D341Med (cell line): Measurements from ENCODE around the gene ZNF37A.
"Not testable (repeated sequence)": the region's sequence is repeated elsewhere in the genome, so short reads cannot be mapped to it uniquely, and the experiment has no call there.

Experiments used
- DNase-seq: peaks from one replicate; pipeline ENCODE4 v3.0.0; 2012; ENCODE audit warnings: low spot score

The ZNF37A gene

DNA sequence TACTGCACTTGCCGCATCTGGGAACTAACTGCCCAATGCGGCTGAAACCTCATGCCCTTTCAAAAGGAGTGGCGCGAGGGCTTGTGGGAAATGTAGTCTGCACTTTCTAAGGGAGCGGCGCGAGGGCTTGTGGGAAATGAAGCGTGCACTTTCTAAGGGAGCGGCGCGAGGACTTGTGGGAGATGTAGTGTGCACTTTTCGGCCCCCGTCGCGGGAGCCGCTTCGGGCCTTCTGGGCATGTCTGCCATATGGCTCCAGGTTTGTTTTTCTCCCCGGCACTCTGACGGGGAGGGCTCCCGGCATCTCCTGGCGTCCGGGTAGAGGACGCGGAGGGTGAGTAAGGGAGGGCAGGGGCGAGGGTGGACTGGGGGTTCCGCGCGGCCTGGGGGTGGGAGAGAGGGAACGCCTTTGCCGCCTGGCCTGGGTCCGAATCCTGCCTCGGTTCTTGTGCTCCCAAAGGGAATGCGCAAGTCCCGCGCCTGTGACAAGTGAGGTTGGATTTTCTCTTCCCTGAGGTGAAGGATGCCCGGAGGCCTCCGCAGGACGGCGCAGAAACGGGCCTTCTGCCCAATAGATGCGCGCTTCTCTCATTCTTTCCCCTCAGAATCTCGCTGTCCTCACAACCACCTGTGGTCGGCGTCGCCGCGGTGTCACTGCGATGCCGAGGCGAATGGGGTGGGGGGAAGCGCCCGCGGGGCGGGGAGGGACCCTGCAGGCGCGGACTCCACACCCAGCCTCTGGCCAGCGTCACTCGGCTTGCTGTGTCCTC lies at the start of gene ZNF37A:
Gene ZNF37A, plus strand, starts transcription at position 180 of the 769 bp plus-strand sequence. CDS start 2,281 bp downstream, outside the sequence.
- DNase-seq: peak; percentile 87

- no peak for DNase-seq
Observed at GRCh38 chr10:38045129-38045528, 49.0 kb upstream of the ZNF37A start.

GRCh38 chr10:38047666-38048065 lies 46.5 kb upstream of the ZNF37A start:
- no peak for DNase-seq

GRCh38 chr10:38050212-38050611 lies 43.9 kb upstream of the ZNF37A start:
- DNase-seq: no peak

GRCh38 chr10:38054361-38054797 lies 39.8 kb upstream of the ZNF37A start:
- no peak for DNase-seq

DNA sequence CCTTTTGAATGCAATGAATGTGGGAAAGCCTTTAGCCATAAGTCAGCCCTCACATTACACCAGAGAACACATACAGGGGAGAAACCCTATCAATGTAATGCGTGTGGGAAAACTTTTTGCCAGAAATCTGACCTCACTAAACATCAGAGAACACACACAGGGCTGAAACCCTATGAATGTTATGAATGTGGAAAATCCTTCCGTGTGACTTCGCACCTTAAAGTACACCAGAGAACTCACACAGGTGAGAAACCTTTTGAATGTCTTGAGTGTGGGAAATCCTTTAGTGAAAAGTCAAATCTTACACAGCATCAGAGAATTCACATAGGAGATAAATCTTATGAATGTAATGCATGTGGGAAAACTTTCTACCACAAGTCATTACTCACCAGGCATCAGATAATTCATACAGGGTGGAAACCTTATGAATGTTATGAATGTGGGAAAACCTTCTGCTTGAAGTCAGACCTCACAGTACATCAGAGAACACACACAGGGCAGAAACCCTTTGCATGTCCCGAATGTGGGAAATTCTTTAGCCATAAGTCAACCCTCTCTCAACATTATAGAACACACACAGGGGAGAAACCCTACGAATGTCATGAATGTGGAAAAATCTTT lies 38.8 kb upstream of the ZNF37A start:
- DNase-seq: not testable (repeated sequence)

GRCh38 chr10:38069663-38070062 lies 24.5 kb upstream of the ZNF37A start:
- not testable (repeated sequence) for DNase-seq

DNA sequence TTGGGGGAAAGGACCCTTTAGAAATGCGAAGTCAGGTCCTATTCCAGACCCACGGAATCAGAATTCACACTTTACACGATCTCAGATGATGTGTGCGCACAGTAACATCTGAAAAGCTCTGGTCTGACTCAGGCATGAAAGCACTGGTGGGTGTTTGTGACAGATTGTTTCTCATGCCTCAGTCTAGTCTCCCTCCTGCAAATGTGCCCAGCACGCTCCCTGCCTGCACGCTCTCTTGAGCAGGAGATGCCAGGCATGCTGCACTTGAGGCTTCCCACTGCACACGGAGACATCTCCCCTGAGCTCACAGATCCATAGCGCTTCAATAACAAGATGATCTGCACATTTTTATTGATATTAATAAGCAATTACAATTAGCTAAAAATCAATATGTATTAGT lies 23.6 kb upstream of the ZNF37A start:
- DNase-seq: no peak

GRCh38 chr10:38072552-38072951 lies 21.6 kb upstream of the ZNF37A start:
- DNase-seq: no peak

DNA sequence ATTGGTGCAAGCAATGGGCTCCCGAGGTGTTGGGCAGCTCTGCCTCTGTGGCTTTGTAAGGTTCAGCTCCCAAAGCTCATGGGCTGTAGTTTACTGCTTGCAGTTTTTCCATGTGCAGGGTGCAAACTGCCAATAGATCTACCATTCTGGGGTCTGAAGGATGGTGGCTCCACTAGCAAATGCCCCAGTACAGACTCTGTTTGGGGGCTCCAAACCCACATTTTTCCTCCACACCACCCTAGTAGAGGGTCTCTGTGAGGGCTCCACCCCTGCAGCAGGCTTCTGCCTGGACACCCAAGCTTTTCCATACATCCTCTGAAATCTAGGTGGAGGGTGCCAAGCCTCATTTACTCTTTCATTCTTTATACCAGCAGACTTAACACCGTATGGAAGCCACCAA lies 17.4 kb upstream of the ZNF37A start:
- DNase-seq: no peak

DNA sequence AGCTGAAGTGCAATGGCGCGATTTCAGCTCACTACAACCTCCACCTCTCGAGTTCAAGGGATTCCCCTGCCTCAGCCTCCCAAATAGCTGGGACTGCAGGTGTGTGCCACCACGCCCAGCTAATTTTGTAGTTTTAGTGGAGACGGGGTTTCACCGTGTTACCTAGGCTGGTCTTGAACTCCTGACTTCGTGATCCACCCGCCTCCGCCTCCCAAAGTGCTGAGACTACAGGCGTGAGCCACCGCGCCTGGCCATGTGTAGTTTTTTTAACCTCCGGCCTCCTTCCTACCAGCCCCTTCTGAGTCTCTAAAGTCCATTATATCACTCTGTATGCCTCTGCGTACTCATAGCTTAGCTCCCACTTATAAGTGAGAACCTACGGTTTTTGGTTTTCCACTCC lies 819 bp upstream of the ZNF37A start:
- DNase-seq: not testable (repeated sequence)

- no peak for DNase-seq
Observed at GRCh38 chr10:38093816-38094157, 350 bp upstream of the ZNF37A start.

DNA sequence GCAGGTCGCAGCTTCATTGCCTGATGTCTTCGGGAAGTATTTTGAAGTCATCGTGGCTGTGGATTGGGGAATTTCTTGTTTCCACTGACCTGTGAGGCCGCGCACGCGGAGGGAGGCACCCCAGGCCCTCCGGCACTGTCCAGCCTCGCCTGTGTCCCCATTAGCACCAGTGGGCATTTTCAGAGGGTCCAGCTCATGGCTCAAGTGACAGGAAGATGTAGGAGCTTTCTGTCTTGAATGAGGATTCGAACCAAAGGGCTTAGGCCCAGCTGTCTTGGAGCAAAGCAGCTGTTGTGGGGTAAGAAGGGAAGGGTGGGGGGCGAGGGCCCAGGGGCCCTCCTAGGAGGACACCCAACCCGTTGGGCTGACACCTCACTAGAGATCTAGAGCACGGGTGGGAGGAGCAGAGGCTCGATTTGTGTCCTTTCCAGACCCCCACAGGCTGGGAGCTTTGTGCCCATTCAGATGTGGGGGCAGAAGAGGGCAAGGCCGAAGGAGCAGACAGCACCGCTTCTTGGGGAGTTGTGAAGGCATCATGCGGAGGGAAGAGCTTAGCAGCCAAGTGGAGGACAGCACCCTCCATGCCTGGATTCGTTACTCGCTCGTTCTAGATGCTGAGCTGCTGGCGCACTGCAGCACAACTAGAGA lies 914 bp downstream of the ZNF37A start:
- DNase-seq: peak; percentile 30

DNA sequence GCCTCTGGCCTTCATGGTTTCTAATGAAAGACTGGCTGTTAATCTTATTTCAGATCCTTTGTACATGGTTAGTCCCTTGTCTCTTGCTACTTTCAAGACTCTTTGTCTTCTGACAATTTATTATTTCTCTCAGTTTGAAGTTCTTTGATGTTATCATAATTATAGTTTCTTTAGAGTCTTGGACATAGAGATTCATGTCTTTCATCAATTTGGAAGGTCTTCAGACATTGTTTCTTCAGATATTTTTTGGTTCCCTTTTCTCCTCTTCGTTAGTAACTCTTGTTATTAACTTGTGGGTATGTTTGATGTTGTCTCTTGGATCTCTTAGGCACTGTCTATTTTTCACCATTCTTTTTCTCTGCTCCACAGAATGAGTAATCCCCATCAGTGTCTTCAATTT lies 8.7 kb downstream of the ZNF37A start:
- no peak for DNase-seq

- no peak for DNase-seq
Observed at GRCh38 chr10:38103756-38104155, 9.6 kb downstream of the ZNF37A start.

DNA sequence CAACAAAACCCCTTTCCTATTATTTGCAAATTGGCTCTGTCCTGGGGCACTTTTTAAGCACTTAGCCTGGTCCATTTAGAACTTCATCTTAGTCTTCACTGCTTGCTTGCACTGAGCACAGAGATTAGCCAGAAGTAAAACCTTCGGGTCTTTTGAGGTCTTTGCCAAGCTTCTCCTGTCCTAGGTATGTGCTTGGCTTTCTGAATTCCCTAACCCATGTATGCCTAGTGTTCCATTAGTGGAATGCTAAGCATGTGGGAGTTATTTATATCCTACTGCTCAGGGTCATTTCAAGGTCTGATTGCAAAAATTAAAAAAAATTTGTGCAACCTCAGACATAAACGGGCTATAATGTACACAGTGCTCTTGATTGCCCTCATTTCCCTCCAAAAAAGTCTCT lies 18.0 kb downstream of the ZNF37A start:
- no peak for DNase-seq

GRCh38 chr10:38118072-38118807 lies 24.1 kb downstream of the ZNF37A start:
- DNase-seq: no peak

DNA sequence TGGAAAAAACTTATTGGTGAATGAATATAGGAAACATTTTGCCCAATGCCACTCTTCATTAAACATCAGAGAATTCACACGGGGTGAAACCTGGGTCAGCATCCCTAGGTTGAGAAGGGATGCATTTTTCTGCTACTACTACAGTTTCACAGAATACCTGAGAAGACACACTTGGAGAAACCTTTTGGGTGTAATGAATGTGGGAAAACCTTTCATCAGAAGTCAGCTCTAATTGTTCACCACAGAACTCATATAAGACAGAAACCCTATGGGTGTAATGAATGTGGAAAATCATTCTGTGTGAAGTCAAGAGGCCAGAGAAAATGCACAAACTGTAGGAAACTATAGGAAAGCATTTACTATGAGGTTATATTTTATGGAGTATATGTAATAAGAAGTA lies 24.9 kb downstream of the ZNF37A start:
- no peak for DNase-seq

DNA sequence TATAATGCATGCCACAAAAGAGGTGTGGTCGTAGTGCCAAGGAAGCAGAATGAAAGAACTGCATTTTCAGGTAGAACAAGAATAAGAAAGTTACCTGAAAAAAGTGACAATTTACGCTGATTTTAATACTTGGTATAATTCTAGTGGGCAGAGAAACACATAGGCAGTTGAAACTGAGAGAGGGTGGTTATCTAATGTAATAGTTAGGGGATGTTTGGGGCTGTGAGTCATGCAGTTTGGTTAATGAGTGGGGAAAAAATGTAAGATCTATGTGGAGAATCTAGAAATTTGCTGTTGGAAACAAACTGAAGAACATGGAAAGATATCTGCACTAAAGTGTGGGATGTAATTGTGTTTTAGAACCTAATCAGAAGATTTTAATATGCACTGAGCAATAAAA lies 33.7 kb downstream of the ZNF37A start:
- DNase-seq: no peak

DNA sequence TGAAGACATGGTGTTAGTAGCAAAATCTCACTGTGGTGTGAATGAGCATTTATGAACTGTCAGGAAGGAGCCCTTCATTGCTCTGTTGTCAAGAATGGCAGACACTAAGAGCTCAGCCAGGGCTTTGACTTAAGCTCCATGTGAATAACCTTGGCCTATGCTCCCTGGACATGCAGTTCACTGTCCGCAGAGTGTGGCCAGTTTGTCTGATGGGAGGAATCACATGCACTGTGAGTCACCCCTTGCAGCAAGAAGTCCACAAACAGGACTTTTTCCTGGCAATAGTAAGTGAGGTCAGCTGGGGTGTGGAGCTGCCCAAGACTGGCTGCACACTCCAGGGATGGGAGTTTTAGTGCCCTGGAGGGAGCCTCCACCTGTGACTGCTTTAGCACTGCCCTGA lies 49.5 kb downstream of the ZNF37A start:
- DNase-seq: no peak

- DNase-seq: no peak
Observed at GRCh38 chr10:38146579-38147333, 52.6 kb downstream of the ZNF37A start.

- DNase-seq: no peak
Observed at GRCh38 chr10:38147686-38148085, 53.5 kb downstream of the ZNF37A start.
